Measurements from ENCODE around the gene CRLF1.

CRLF1 gene

DNA sequence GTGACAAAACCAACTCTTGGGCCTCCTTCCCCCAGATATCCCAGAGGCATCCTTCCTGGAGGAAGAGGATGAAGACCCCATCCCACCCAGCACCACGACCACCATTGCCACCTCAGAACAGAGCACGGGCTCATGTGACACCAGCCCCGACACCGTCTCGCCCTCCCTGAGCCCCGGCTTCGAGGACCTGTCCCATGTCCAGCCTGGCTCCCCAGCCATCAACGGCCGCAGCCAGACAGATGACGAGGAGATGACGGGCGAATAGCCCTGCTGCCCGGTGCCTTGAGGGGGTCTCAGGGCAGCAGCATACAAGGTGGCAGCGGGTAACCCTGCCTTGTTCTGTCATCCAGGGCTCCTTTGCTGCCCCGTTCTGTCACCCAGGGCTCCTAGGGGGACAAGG, 38.2 kb downstream of the CRLF1 start:
- no peak overlapping the region for H3K4me2 ChIP-seq (ENCODE audit: low read depth, low read length)
- TF ChIP-seq EZH2 (optimal IDR thresholded peaks at IDR 0.05; ENCODE audit: low read depth, low read length) (no peak), EZH2phosphoT487 (IDR thresholded peaks at IDR 0.05; ENCODE audit: low read length) (no peak), CTCF (IDR thresholded peaks at IDR 0.05; ENCODE audit: low read length) (no peak)
- no peaks in the 10 kb centered on the region for H3K9me2 ChIP-seq (replicated peaks; ENCODE audit: insufficient read depth, low read length)
- DNase-seq: no peak
- no peak overlapping the region for H3K4me3 ChIP-seq (ENCODE audit: low read length)
- 0 out of 2 replicates have a peak, but pooled peaks cover 3% of the 10 kb centered on the region for H4K20me1 ChIP-seq (ENCODE audit: insufficient read depth, low read length)
- H3K9me3 ChIP-seq (replicated peaks; ENCODE audit: insufficient read depth, low read length): no peaks in the 10 kb centered on the region
- no peaks in the 10 kb centered on the region for H3K27me3 ChIP-seq (replicated peaks; ENCODE audit: insufficient read depth, low read length)
- no peaks in the 10 kb centered on the region for H3K36me3 ChIP-seq (replicated peaks; ENCODE audit: insufficient read depth, low read length)
- peaks cover 9% of the 10 kb centered on the region for H3K4me1 ChIP-seq (ENCODE audit: low read length)
- no peak overlapping the region for H3K27ac ChIP-seq (ENCODE audit: low read length)
- H3K79me2 ChIP-seq (ENCODE audit: low read length): peaks cover 17% of the 10 kb centered on the region
- H3F3A ChIP-seq (ENCODE audit: insufficient read depth, low read length): peaks cover 16% of the 10 kb centered on the region
- H2AFZ ChIP-seq (ENCODE audit: low read length): no peak overlapping the region
- H3K9ac ChIP-seq (ENCODE audit: low read length): no peak overlapping the region

DNA sequence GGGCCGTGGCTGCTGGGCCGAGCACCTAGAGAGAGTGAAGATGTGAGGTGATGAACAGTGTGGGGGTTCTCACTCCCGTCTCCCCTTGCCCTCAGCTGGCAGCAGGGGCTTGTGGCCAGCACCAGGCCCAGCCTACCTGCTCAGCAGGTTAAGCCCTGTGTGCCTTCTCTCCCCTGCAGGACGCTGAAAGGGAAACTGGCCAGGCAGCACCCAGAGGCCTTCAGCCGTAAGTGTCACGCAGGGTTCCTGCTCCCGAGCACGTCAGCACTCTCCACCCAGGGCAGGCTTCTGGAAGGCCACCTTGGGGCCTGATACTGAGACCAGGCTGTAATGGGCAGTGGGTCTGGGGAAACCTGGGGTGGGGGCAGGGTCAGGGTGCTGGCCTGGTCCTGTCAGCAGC, 39.6 kb downstream of the CRLF1 start:
- Histone ChIP-seq H3K9me2 (replicated peaks; ENCODE audit: insufficient read depth, low read length) (no peaks in the 10 kb centered on the region), H3K9ac (ENCODE audit: low read length) (no peak overlapping the region), H3K27ac (ENCODE audit: low read length) (no peak overlapping the region), H3K4me2 (ENCODE audit: low read depth, low read length) (no peak overlapping the region), H3K79me2 (ENCODE audit: low read length) (peaks cover 3% of the 10 kb centered on the region), H3K36me3 (replicated peaks; ENCODE audit: insufficient read depth, low read length) (no peaks in the 10 kb centered on the region), H3K9me3 (replicated peaks; ENCODE audit: insufficient read depth, low read length) (no peaks in the 10 kb centered on the region), H3K4me1 (ENCODE audit: low read length) (no peaks in the 10 kb centered on the region), H2AFZ (ENCODE audit: low read length) (no peak overlapping the region), H3F3A (ENCODE audit: insufficient read depth, low read length) (peaks cover 16% of the 10 kb centered on the region), H4K20me1 (ENCODE audit: insufficient read depth, low read length) (no peaks in the 10 kb centered on the region), H3K27me3 (replicated peaks; ENCODE audit: insufficient read depth, low read length) (no peaks in the 10 kb centered on the region), H3K4me3 (ENCODE audit: low read length) (no peak overlapping the region)
- DNase-seq: no peak
- TF ChIP-seq EZH2 (optimal IDR thresholded peaks at IDR 0.05; ENCODE audit: low read depth, low read length) (no peak), EZH2phosphoT487 (IDR thresholded peaks at IDR 0.05; ENCODE audit: low read length) (no peak), CTCF (IDR thresholded peaks at IDR 0.05; ENCODE audit: low read length) (no peak)

DNA sequence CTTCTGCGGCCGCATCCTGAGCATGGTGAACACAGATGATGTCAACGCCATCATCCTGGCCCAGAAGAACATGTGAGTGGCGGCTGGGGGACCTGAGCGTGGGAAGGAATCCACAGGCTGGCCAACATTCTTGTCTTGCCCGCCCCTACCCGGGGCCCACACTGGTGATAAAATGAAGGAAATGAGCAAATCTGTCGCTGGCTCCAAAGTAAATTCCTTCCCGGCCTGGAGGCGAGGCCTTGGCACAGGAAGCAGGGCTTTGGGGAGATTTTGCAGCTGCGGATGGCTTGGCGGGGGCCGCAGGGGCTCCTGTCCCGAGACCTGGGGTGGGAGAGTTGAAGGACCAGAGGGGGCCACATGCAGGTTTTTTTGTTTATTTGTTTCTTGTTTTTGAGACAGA, 44.5 kb downstream of the CRLF1 start:
- Histone ChIP-seq H3K79me2 (ENCODE audit: low read length) (peaks cover 31% of the 10 kb centered on the region), H3K4me2 (ENCODE audit: low read depth, low read length) (no peak overlapping the region), H3K4me3 (ENCODE audit: low read length) (no peak overlapping the region), H2AFZ (ENCODE audit: low read length) (no peak overlapping the region), H3K9me3 (replicated peaks; ENCODE audit: insufficient read depth, low read length) (no peaks in the 10 kb centered on the region), H3F3A (ENCODE audit: insufficient read depth, low read length) (peaks cover 15% of the 10 kb centered on the region), H3K4me1 (ENCODE audit: low read length) (0 out of 2 replicates have a peak, but pooled peaks cover 3% of the 10 kb centered on the region), H3K9me2 (replicated peaks; ENCODE audit: insufficient read depth, low read length) (no peaks in the 10 kb centered on the region), H3K36me3 (replicated peaks; ENCODE audit: insufficient read depth, low read length) (no peaks in the 10 kb centered on the region), H3K27ac (ENCODE audit: low read length) (no peak overlapping the region), H4K20me1 (ENCODE audit: insufficient read depth, low read length) (no peaks in the 10 kb centered on the region), H3K27me3 (replicated peaks; ENCODE audit: insufficient read depth, low read length) (no peaks in the 10 kb centered on the region), H3K9ac (ENCODE audit: low read length) (no peak overlapping the region)
- TF ChIP-seq EZH2 (optimal IDR thresholded peaks at IDR 0.05; ENCODE audit: low read depth, low read length): no peak
- no peak for TF ChIP-seq EZH2phosphoT487 (IDR thresholded peaks at IDR 0.05; ENCODE audit: low read length)
- no peak for TF ChIP-seq CTCF (IDR thresholded peaks at IDR 0.05; ENCODE audit: low read length)
- DNase-seq: no peak
